ENCODE measurements around the gene PLAGL2.
"Not testable (repeated sequence)": the region's sequence is repeated elsewhere in the genome, so short reads cannot be mapped to it uniquely, and the experiment has no call there.

The PLAGL2 gene

GRCh38 chr20:32204205-32205109 is 3.1 kb downstream of the PLAGL2 start:
- no peak for DNase-seq

- no peak for DNase-seq
These were observed 4.0 kb downstream of the PLAGL2 start for GRCh38 chr20:32203356-32204204.

- no peak for DNase-seq
These were observed 5.6 kb downstream of the PLAGL2 start for GRCh38 chr20:32201977-32202363.

GRCh38 chr20:32201296-32201976 is 6.1 kb downstream of the PLAGL2 start:
- no peak for DNase-seq

GRCh38 chr20:32199006-32199405 is 8.5 kb downstream of the PLAGL2 start:
- DNase-seq: no peak

GRCh38 chr20:32197136-32197535 is 10.4 kb downstream of the PLAGL2 start:
- not testable (repeated sequence) for DNase-seq

- not testable (repeated sequence) for DNase-seq
These were observed 10.9 kb downstream of the PLAGL2 start for GRCh38 chr20:32196613-32197012.

- DNase-seq: no peak
These were observed 12.0 kb downstream of the PLAGL2 start for GRCh38 chr20:32195581-32195980.

- no peak for DNase-seq
These were observed 13.5 kb downstream of the PLAGL2 start for GRCh38 chr20:32193996-32194395.

- DNase-seq: not testable (repeated sequence)
These were observed 14.2 kb downstream of the PLAGL2 start for GRCh38 chr20:32193336-32193735.

- DNase-seq: no peak
These were observed 14.8 kb downstream of the PLAGL2 start for GRCh38 chr20:32192698-32193097.

- no peak for DNase-seq
These were observed 15.7 kb downstream of the PLAGL2 start for GRCh38 chr20:32191873-32192272.

GRCh38 chr20:32191422-32191821 is 16.1 kb downstream of the PLAGL2 start:
- DNase-seq: no peak

GRCh38 chr20:32190616-32191415 is 16.7 kb downstream of the PLAGL2 start:
- no peak for DNase-seq

- DNase-seq: peak; percentile 29 to 43
These were observed 17.6 kb downstream of the PLAGL2 start for GRCh38 chr20:32189691-32190615.

GRCh38 chr20:32189123-32189410 is 18.5 kb downstream of the PLAGL2 start:
- no peak for DNase-seq

GRCh38 chr20:32188376-32189122 is 19.0 kb downstream of the PLAGL2 start:
- no peak for DNase-seq

GRCh38 chr20:32186506-32186905 is 21.0 kb downstream of the PLAGL2 start:
- DNase-seq: no peak

GRCh38 chr20:32184961-32185603 is 22.5 kb downstream of the PLAGL2 start:
- DNase-seq: no peak

Measured in CD4-positive, alpha-beta T cell treated with Interleukin-4 for 1 hour (primary cell).